Psoas muscle (tissue), 8 donors: ENCODE results near the gene ANXA6. TPM values are rescaled to one million over a fixed set of nuclear protein-coding genes. Genes with fewer than 3 reads are reported as not detected.

Experiments used
- ATAC-seq, 4 donors: fragments of 200-7000 bp; cut with Tn5 transposase; one replicate each; pipeline ENCODE4 v1.9.1; 2020; ENCODE audit warnings: moderate library complexity in 3 of 4, mild to moderate bottlenecking in 2 of 4
- DNase-seq, 2 donors: peaks; one replicate each; pipeline ENCODE4 v3.0.0-alpha.2; 2020
- H3K27ac ChIP-seq: fragments of 200-600 bp; one replicate; pipeline ENCODE4 v1.8.0; 2022
- H3K27me3 ChIP-seq, 3 donors: fragments of 200-600 bp in 1 of 3; one replicate each; pipeline versions ENCODE4 v1.6.1 to v1.8.0; 2013 to 2022; ENCODE audit warnings: low read length in 2 of 3, mild to moderate bottlenecking in 2 of 3, moderate library complexity in 1 of 3; ENCODE audit not compliant: insufficient read depth in 3 of 3
- H3K36me3 ChIP-seq, 2 donors: fragments of 200-600 bp in 1 of 2; one replicate each; pipeline versions ENCODE4 v1.6.1 to v1.8.0; 2013 to 2022; ENCODE audit warnings: low read depth in 1 of 2, mild to moderate bottlenecking in 1 of 2, moderate library complexity in 1 of 2; ENCODE audit not compliant: insufficient read depth in 1 of 2
- H3K4me1 ChIP-seq: fragments of 200-600 bp; one replicate; pipeline ENCODE4 v1.8.0; 2022
- H3K4me3 ChIP-seq: fragments of 200-600 bp; one replicate; pipeline ENCODE4 v1.8.0; 2022; ENCODE audit warnings: mild to moderate bottlenecking
- H3K9me3 ChIP-seq: fragments of 200-600 bp; one replicate; pipeline ENCODE4 v1.8.0; 2022
- WGBS, 3 donors: extraction: QIAGEN DNeasy Blood & Tissue Kit; methylation state at CpG; one replicate each; pipeline versions ENCODE4 v1.1.6 to v1.1.7; 2013; 5-methylcytosine and 5-hydroxymethylcytosine counted together
- intact Hi-C, 2 donors: fragments of 100-400 bp; cut with DNase I; formaldehyde crosslinking; loops; one replicate each; pipeline versions ENCODE4 v1.11.0 to v1.14.2; 2022
- polyA plus RNA-seq, 3 donors: library from polyadenylated mRNA; stranded (reverse); fragments of 200-250 nt; gene quantifications; one replicate each; pipeline ENCODE4 v1.2.3, GENCODE V29; 2013
- total RNA-seq, 4 donors: library from RNA; stranded (reverse); fragmentation: NEBNext Ultra II Directional in 2 of 4; extraction: Animal tissue kit (Norgen Biotek cat#: 25700) in 2 of 4; gene quantifications; one replicate each; pipeline versions ENCODE4 v1.2.1 to v1.2.4, GENCODE V29; 2021 to 2023
- TF ChIP-seq, protein P1 (sequence below): fragments of 200-600 bp; IDR thresholded peaks from one replicate; pipeline ENCODE4 v1.8.0; 2022; ENCODE audit warnings: antibody characterized with exemption
- donor health status: healthy with polysubstance abuse.
- donor health status: DM: no; HTN: no; CAD: no; lungs with moderate emphysema.
- donor health status: Bipolar disorder and iron deficiency.
- donor health status: healthy.
- donor health status: DM: yes; HTN: yes; CAD: no.
- donor health status: DM: no; HTN: no; CAD: no.
- donor health status: DM: no; HTN: no; CAD: no.
- donor health status: DM: yes; HTN: yes; CAD: no.

The ANXA6 gene
- total and polyA plus RNA-seq, 7 donors, result 81.4 to 234 (median 133) TPM

DNA sequence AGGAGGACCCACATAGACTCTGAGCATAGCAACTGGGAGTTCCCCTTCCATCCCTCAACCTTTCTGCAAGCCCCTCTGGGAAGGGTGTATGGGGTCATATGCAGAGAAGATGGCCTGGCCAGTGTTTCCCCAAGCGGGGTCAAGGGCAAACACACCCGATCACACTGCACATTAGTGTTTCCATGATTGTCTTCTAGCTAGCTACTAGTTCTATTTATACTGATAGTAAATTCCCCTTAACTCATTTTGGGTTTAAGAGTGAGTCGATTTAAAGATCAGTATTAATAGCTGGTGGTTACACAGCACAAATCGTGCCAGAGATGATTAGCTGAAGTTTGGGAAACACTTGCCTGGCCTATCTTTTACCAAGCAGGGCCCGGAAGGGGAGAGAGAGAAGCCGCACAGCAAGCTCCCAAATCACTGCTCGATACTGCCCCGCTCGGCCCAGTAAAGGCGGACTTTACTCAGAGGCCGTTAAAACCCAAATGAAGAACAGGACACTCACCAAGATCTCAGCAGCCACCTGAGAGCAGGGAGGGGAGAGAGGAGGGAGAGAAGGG, 47.4 kb downstream of the ANXA6 start:
- DNase-seq (no peak), ATAC-seq (peak; percentile 55 to 79 (median 72))
- H3K4me3 ChIP-seq, result no peak overlapping the region
- intact Hi-C loops, result no loop called here
- peak overlapping the region; percentile 73 for H3K27ac ChIP-seq
- H3K36me3 ChIP-seq, result peaks cover 7 to 71% of the 10 kb centered on the region in 2 donors
- H3K9me3 ChIP-seq, result no peaks in the 10 kb centered on the region
- TF ChIP-seq, protein P1, sequence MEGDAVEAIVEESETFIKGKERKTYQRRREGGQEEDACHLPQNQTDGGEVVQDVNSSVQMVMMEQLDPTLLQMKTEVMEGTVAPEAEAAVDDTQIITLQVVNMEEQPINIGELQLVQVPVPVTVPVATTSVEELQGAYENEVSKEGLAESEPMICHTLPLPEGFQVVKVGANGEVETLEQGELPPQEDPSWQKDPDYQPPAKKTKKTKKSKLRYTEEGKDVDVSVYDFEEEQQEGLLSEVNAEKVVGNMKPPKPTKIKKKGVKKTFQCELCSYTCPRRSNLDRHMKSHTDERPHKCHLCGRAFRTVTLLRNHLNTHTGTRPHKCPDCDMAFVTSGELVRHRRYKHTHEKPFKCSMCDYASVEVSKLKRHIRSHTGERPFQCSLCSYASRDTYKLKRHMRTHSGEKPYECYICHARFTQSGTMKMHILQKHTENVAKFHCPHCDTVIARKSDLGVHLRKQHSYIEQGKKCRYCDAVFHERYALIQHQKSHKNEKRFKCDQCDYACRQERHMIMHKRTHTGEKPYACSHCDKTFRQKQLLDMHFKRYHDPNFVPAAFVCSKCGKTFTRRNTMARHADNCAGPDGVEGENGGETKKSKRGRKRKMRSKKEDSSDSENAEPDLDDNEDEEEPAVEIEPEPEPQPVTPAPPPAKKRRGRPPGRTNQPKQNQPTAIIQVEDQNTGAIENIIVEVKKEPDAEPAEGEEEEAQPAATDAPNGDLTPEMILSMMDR, result peak; percentile 6
- WGBS, 3 donors, result 40 to 80% (median 43%) methylated on average over 11 of the region's 11 CpGs
- peaks cover 50% of the 10 kb centered on the region for H3K4me1 ChIP-seq
- H3K27me3 ChIP-seq, result no peaks in the 10 kb centered on the region

- WGBS, 3 donors, result 38 to 44% (median 42%) methylated on average over 8 of the region's 8 CpGs
- peak in 1 of 2 donors; percentile 59 for DNase-seq
- Histone ChIP-seq H3K9me3 (no peaks in the 10 kb centered on the region), H3K36me3 (peaks cover 3 to 76% of the 10 kb centered on the region in 2 donors), H3K27me3 (no peaks in the 10 kb centered on the region), H3K4me1 (peaks cover 41% of the 10 kb centered on the region), H3K4me3 (no peak overlapping the region), H3K27ac (peak overlapping the region; percentile 61)
- TF ChIP-seq, protein P1, result no peak
- intact Hi-C loops, result no loop called here
- no peak for ATAC-seq
Observed at GRCh38 chr5:151108566-151108965, 49.0 kb downstream of the ANXA6 start.

DNA sequence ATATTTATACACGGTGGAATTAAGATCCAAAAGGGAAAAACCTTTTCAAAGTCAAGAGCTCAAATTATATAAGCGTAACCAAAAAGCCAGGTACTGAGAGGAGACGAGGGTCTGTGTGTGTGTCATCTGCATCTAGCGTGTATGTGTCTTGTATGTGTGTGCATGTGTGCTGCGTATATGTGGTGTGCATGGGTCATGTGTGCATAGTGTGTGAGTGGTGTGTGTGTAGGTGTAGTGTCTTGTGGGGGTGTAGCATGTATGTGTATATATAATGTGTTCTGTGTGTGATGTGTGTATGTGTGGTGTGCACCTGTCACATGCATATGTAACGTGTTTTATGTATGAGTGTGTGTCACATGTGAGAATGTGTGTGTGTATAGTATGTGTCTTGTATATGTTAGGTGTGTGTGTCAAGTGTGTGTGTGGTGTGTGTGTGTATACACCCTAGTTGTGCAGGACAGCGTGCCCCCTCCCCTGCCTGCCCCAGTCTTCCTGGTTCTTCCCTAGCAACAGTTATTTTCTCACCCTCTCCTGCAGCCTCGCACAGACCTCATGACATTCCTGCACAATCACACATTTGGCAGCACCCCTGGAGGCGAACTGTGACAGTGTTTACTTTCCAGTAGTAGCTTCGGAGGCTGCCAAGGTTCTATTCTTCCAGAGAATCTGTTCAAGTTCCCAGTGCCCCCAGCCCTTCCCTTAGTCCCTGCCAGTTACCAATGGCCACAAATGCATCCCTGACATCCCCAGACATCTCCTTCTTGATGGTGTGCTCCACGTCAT, 49.6 kb downstream of the ANXA6 start:
- Histone ChIP-seq H3K9me3 (no peaks in the 10 kb centered on the region), H3K4me1 (peaks cover 41% of the 10 kb centered on the region), H3K27me3 (no peaks in the 10 kb centered on the region), H3K36me3 (peaks cover 3 to 79% of the 10 kb centered on the region in 2 donors), H3K4me3 (no peak overlapping the region), H3K27ac (peak overlapping the region; percentile 61)
- WGBS, 3 donors, result 64 to 74% (median 66%) methylated on average over 11 of the region's 11 CpGs
- intact Hi-C loops, result no loop called here
- DNase-seq, result peak in 1 of 2 donors; percentile 65
- TF ChIP-seq, protein P1, result no peak
- peak in 3 of 4 donors; percentile 35 to 43 (median 39) for ATAC-seq

DNA sequence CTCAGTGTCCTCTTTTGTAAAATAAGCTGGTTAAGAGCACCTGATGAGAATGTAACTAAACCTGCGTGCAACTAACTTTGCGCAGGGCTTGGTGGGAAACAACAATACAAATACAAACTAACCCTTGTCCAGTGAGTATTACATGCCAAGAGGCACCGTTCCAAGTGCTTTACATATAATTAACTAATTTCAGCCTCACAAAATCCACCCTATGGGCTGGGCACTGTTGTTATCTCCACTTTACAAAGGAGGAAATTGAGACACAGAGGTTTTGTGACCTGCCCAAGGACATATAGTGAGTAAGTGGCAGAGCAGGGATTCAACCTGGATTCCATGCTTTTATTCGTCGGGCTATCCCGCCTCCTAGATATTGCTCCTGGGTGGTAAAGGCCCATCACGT, 50.5 kb downstream of the ANXA6 start:
- 92 to 93% (median 93%) methylated on average over 7 of the region's 7 CpGs for WGBS, 3 donors
- no peak for ATAC-seq
- Histone ChIP-seq H3K4me1 (peaks cover 42% of the 10 kb centered on the region), H3K36me3 (peaks cover 3 to 79% of the 10 kb centered on the region in 2 donors), H3K4me3 (no peak overlapping the region), H3K27me3 (no peaks in the 10 kb centered on the region), H3K27ac (no peak overlapping the region), H3K9me3 (no peaks in the 10 kb centered on the region)
- intact Hi-C loops, result no loop called here
- DNase-seq, result no peak
- TF ChIP-seq, protein P1, result no peak
